ENCODE results near the gene COQ10A. TPM values are rescaled to one million over a fixed set of nuclear protein-coding genes. Genes with fewer than 3 reads are reported as not detected.
A peak's percentile ranks its signal among the peaks of the same experiment; 100 is the strongest.

COQ10A gene
- total and polyA plus RNA-seq, 2 of the 8 experiments (the other 6 are each of a cell fraction or from before 2014, with no cell fraction given), result 21.8 to 42.9 TPM

DNA sequence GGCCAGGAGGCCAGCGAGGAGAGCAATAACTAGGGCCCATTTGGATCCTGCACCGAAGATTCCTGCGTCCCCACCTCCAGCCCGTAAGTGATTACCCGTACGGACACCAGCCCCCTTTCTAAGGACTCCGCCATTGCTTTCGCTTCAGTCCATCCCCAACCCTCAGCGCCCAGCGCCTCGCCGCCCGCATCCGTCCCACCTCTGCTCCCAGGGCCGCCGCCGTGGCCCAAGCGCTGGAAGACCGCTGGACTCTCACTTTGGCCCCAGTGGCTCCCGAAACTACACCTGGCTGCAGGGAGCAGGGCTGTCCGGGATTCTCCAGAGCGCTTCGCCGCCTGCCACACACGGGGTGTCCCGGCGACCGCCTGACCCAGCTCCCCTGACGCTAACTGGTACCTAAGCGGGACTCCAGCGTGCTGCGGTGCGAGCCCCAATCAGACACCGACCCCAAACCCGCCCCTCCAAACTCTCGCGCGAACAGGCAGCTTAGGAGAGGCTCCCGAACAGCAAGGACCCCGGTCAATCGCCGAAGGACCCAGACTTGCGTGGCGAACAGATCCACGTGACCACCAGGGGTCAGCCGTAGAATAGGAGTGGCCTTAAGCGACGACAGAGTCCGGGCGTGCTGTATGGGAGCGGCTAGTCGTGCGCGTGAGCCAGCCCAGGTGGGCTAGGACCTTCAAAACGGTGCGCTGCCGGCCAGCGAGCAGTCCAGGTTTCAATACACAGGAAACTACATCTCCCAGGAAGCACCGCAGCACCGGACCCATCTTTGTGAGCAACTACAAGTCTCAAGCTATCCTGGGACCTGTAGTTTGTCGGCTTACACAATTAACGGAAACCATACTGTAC, 49.1 kb downstream of the COQ10A start, which contains the start of gene CNPY2:
CNPY2 (minus strand) TSS at position 367 of the 852 bp plus-strand sequence. CDS start 771 bp downstream, outside the sequence.
- H3K36me3 ChIP-seq (ENCODE audit: control insufficient read depth in 2 of 4, insufficient read depth in 4 of 4, low read length in 3 of 4), result peaks cover 5 to 19% (median 15%) of the 10 kb centered on the region in 4 experiments; a peak in 7 of 8 replicates
- H3K4me3 ChIP-seq (ENCODE audit: extremely low read depth in 1 of 4, insufficient read depth in 2 of 4, low read depth in 3 of 4, low read length in 4 of 4), result peak within 1 kb of the TSS; percentile 70 to 98 (median 96)
- H3K27ac ChIP-seq (ENCODE audit: low read depth, low read length), result peak within 1 kb of the TSS; percentile 86
- DNase-seq (ENCODE audit: low read depth in 1 of 2, low spot score in 2 of 2) (peak; percentile 94 to 98), FAIRE-seq (peak; percentile 75)
- CTCF ChIA-PET (ENCODE audit: partially characterized antibody), result interaction anchor here (0.8 to 4.7 kb wide), 13 partner anchors 9 to 161 kb away, joined by 3 to 38 read pairs (median 7); partner anchors contain the start of genes PAN2, STAT2 and TIMELESS
- H3K56ac ChIP-seq (replicated peaks; ENCODE audit: insufficient read length, low read depth, low read length), result peak within 1 kb of the TSS; percentile 89
- H4K91ac ChIP-seq (replicated peaks; ENCODE audit: insufficient read length, low read length), result peak within 1 kb of the TSS; percentile 99
- H4K8ac ChIP-seq (ENCODE audit: extremely low read depth, insufficient read depth, low read length), result peak within 1 kb of the TSS; percentile 98
- H3K27me3 ChIP-seq (replicated peaks in 1 of 4; ENCODE audit: control insufficient read depth in 3 of 4, extremely low read depth in 1 of 4, insufficient read depth in 3 of 4, low read length in 3 of 4), result no peaks in the 10 kb centered on the region
- whole genome bisulfite sequencing, 2 experiments (ENCODE audit: extremely low coverage in 1 of 2, insufficient coverage in 1 of 2, insufficient read length in 1 of 2, insufficient replicate concordance in 2 of 2, low coverage in 1 of 2, low lambda C conversion rate in 2 of 2, missing lambda C conversion rate in 1 of 2), result 1% methylated on average over 54 of the region's 62 CpGs; no CpG with 5 or more reads in 1 of the 2 experiments
- 0 out of 2 replicates have a peak within 1 kb of the TSS, but pooled peaks have one; percentile 15 for H2BK20ac ChIP-seq (ENCODE audit: low read length)
- H3K79me1 ChIP-seq (ENCODE audit: low read depth, low read length), result peaks cover 4% of the 10 kb centered on the region
- peak within 1 kb of the TSS; percentile 93 for H4K5ac ChIP-seq (ENCODE audit: insufficient read length, low read depth, low read length)
- H3K79me2 ChIP-seq (ENCODE audit: control insufficient read depth in 1 of 2, insufficient read depth in 2 of 2, low read length in 2 of 2), result peaks cover 4 to 16% of the 10 kb centered on the region in 2 experiments; a peak in 3 of 4 replicates
- H2BK5ac ChIP-seq (ENCODE audit: low read depth, low read length), result peak within 1 kb of the TSS; percentile 97
- H2AK5ac ChIP-seq (ENCODE audit: low read depth, low read length), result peak within 1 kb of the TSS; percentile 87; the same call in 1 of the 2 replicates
- peak within 1 kb of the TSS; percentile 81 for H3K4ac ChIP-seq (replicated peaks; ENCODE audit: insufficient read length, low read depth, low read length)
- H4K20me1 ChIP-seq (replicated peaks in 1 of 2; ENCODE audit: control insufficient read depth in 1 of 2, insufficient read depth in 2 of 2, low read length in 2 of 2), result no peaks in the 10 kb centered on the region
- H3K4me2 ChIP-seq (ENCODE audit: insufficient read depth in 1 of 2, low read depth in 2 of 2, low read length in 2 of 2), result peak within 1 kb of the TSS; percentile 83 to 89
- no peak within 1 kb of the TSS for H3K23ac ChIP-seq (ENCODE audit: insufficient read length)
- H3K4me1 ChIP-seq (replicated peaks in 1 of 4; ENCODE audit: control insufficient read depth in 3 of 4, insufficient read depth in 4 of 4, low read length in 3 of 4), result peaks cover 0 to 6% (median 3%) of the 10 kb centered on the region in 4 experiments; a peak in 5 of 7 replicates
- no peaks in the 10 kb centered on the region for H3K9me3 ChIP-seq (ENCODE audit: insufficient read depth in 2 of 2, low read depth in 1 of 2, low read length in 1 of 2)
- peaks cover 9% of the 10 kb centered on the region for H3K23me2 ChIP-seq (ENCODE audit: low read depth, low read length)
- peak within 1 kb of the TSS; percentile 79 for H2AFZ ChIP-seq (ENCODE audit: low read length)
- POLR2A ChIA-PET (ENCODE audit: partially characterized antibody), result interaction anchor here (0.7 to 3.9 kb wide), 36 partner anchors 9 to 252 kb away, joined by 3 to 37 read pairs (median 6); partner anchors contain the start of genes ANKRD52, IL23A, PA2G4 and PAN2
- no peak within 1 kb of the TSS for H3K14ac ChIP-seq (ENCODE audit: insufficient read length)
- H2BK15ac ChIP-seq (ENCODE audit: low read length), result 0 out of 2 replicates have a peak within 1 kb of the TSS, but pooled peaks have one; percentile 72
- peak within 1 kb of the TSS; percentile 89; the same call in 1 of the 2 replicates for H3K18ac ChIP-seq (ENCODE audit: extremely low read depth, low read length)
- peak within 1 kb of the TSS; percentile 96 to 98 (median 98) for H3K9ac ChIP-seq (replicated peaks in 1 of 4; ENCODE audit: extremely low read depth in 1 of 4, low read depth in 3 of 4, low read length in 3 of 4)
- peak within 1 kb of the TSS; percentile 16 for H2BK120ac ChIP-seq (replicated peaks; ENCODE audit: low read depth, low read length)
- H2BK12ac ChIP-seq (ENCODE audit: low read depth, low read length), result peak within 1 kb of the TSS; percentile 71; the same call in 1 of the 2 replicates
- TF ChIP-seq SP1 (IDR thresholded peaks at IDR 0.05; ENCODE audit: low read depth, low read length) (peak; percentile 68), TAF1 (IDR thresholded peaks at IDR 0.05; ENCODE audit: low read depth, low read length) (peak; percentile 98), CHD2 (IDR thresholded peaks at IDR 0.05; ENCODE audit: low read length) (peak; percentile 97), HDAC2 (IDR thresholded peaks at IDR 0.05; ENCODE audit: borderline replicate concordance in 1 of 2, low read depth in 2 of 2, low read length in 2 of 2) (no peak), CTBP2 (IDR thresholded peaks at IDR 0.05; ENCODE audit: borderline replicate concordance, insufficient read depth, insufficient read length, low read length) (no peak), RFX5 (IDR thresholded peaks at IDR 0.05; ENCODE audit: borderline replicate concordance, low read depth, low read length) (no peak), POLR2A (IDR thresholded peaks at IDR 0.05; ENCODE audit: control extremely low read depth in 1 of 2, low read depth in 2 of 2, low read length in 2 of 2) (peak; percentile 84 to 97), RXRA (IDR thresholded peaks at IDR 0.05; ENCODE audit: insufficient read depth, low read depth, low read length) (no peak), TEAD4 (IDR thresholded peaks at IDR 0.05; ENCODE audit: low read depth, low read length) (no peak)
- TF ChIP-seq, protein P1, sequence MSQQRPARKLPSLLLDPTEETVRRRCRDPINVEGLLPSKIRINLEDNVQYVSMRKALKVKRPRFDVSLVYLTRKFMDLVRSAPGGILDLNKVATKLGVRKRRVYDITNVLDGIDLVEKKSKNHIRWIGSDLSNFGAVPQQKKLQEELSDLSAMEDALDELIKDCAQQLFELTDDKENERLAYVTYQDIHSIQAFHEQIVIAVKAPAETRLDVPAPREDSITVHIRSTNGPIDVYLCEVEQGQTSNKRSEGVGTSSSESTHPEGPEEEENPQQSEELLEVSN (IDR thresholded peaks at IDR 0.05), result peak; percentile 54; the same call in 1 of the 2 replicates
